Activated T-cell treated with anti-CD3 and anti-CD28 coated beads, Interleukin-2, amount 50 U/mL, for 1 hour (primary cell): Measurements from ENCODE around the gene CRIP3.
"Not testable (repeated sequence)": the region's sequence is repeated elsewhere in the genome, so short reads cannot be mapped to it uniquely, and the experiment has no call there.

Experiments used
- DNase-seq: peaks from one replicate; pipeline ENCODE4 v3.0.0-alpha.2; 2020

The CRIP3 gene

GRCh38 chr6:43304882-43305281, 3.7 kb downstream of the CRIP3 start:
- no peak for DNase-seq

- DNase-seq: no peak
Observed at GRCh38 chr6:43304361-43304760, 4.3 kb downstream of the CRIP3 start.

- DNase-seq: no peak
Observed at GRCh38 chr6:43303751-43304331, 4.8 kb downstream of the CRIP3 start.

- DNase-seq: not testable (repeated sequence)
Observed at GRCh38 chr6:43303006-43303405, 5.6 kb downstream of the CRIP3 start.

GRCh38 chr6:43302126-43302525, 6.5 kb downstream of the CRIP3 start:
- DNase-seq: no peak

GRCh38 chr6:43301081-43301870, 7.3 kb downstream of the CRIP3 start:
- DNase-seq: no peak

GRCh38 chr6:43299338-43300293, 9.0 kb downstream of the CRIP3 start:
- DNase-seq: no peak

GRCh38 chr6:43298565-43299337, 9.9 kb downstream of the CRIP3 start:
- no peak for DNase-seq

- DNase-seq: peak; percentile 15
Observed at GRCh38 chr6:43297644-43298564, 10.7 kb downstream of the CRIP3 start, which contains the start of gene SLC22A7. Gene SLC22A7 (plus strand): TSS chr6:43298260. CDS start chr6:43298359, 99 bp downstream.

GRCh38 chr6:43296780-43297497, 11.7 kb downstream of the CRIP3 start:
- no peak for DNase-seq

- no peak for DNase-seq
Observed at GRCh38 chr6:43295456-43295855, 13.2 kb downstream of the CRIP3 start.

GRCh38 chr6:43294536-43294935, 14.1 kb downstream of the CRIP3 start:
- no peak for DNase-seq

- no peak for DNase-seq
Observed at GRCh38 chr6:43293698-43294097, 14.9 kb downstream of the CRIP3 start.

GRCh38 chr6:43292763-43293318, 15.8 kb downstream of the CRIP3 start:
- DNase-seq: no peak

GRCh38 chr6:43292341-43292740, 16.3 kb downstream of the CRIP3 start:
- DNase-seq: no peak

GRCh38 chr6:43291708-43292107, 16.9 kb downstream of the CRIP3 start:
- no peak for DNase-seq

GRCh38 chr6:43290905-43291355, 17.7 kb downstream of the CRIP3 start:
- no peak for DNase-seq

- no peak for DNase-seq
Observed at GRCh38 chr6:43290339-43290904, 18.2 kb downstream of the CRIP3 start.

GRCh38 chr6:43287717-43288679, 20.6 kb downstream of the CRIP3 start:
- no peak for DNase-seq
